ENCODE results near the gene TYMP.

TYMP gene, protein sequence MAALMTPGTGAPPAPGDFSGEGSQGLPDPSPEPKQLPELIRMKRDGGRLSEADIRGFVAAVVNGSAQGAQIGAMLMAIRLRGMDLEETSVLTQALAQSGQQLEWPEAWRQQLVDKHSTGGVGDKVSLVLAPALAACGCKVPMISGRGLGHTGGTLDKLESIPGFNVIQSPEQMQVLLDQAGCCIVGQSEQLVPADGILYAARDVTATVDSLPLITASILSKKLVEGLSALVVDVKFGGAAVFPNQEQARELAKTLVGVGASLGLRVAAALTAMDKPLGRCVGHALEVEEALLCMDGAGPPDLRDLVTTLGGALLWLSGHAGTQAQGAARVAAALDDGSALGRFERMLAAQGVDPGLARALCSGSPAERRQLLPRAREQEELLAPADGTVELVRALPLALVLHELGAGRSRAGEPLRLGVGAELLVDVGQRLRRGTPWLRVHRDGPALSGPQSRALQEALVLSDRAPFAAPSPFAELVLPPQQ

DNA sequence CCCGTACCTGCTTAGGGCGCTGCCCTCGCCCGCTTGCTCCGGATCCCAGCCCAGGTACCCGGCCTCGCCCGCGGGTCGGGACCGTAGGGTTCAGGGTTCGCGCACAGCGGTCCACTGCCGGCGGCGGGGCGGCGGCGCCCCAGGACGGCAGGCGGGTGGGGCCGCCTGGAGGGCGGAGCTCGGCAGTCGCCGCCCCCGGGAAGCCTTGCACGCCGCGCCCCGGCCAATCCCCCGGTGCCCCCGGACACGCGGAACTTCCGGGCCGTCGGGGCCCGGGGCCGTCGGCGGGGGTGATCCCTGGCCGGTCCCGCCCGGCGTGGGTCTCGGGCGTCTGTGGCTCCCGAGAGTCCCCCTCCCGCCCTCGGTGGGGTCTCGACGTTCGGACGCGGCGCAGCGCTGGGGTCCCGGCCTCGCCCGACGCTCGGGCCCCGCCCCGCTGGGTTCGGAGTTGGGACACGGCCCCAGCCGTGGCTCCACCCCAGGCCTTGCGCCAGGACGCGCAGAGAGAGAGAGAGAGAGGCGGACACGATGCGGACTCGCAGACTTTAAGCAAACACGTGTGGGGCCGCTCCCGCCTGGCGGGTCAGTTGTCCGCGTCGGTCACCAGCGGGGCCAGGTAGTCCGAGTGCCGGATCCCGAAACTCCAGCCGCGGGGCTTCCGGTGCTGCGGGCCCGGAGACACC lies at the start of gene TYMP:
Gene TYMP, minus strand, starts transcription at position 116 of the 683 bp plus-strand sequence. CDS start 303 bp downstream, outside the sequence.
- DNase-seq = no peak

DNA sequence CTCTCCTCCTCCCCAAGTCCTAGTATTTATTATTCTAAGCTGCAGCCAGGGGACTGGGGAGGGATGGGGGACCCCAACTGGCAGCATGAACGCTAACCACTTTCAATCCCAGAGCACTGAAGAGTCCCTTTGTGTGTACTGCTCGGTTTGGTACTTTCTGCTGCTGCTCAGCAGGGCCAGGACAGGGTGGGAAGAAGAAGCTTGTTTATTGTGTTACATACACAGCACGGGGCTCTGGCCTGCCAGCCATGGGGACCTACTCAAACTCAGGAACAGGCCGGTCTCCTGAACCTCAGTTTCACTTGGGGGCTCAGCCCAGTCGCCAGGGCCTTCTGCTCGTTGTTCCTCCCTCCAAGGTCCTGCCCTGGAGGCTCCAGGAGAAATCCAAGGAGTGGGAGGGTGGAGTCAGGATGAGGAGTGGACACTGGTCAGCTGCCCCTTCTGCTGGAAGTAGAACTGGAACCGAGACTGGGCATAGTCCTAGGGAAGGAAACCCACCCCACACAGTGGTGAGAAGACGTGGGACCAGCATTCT lies 49.0 kb upstream of the TYMP start:
- no peak for DNase-seq

DNA sequence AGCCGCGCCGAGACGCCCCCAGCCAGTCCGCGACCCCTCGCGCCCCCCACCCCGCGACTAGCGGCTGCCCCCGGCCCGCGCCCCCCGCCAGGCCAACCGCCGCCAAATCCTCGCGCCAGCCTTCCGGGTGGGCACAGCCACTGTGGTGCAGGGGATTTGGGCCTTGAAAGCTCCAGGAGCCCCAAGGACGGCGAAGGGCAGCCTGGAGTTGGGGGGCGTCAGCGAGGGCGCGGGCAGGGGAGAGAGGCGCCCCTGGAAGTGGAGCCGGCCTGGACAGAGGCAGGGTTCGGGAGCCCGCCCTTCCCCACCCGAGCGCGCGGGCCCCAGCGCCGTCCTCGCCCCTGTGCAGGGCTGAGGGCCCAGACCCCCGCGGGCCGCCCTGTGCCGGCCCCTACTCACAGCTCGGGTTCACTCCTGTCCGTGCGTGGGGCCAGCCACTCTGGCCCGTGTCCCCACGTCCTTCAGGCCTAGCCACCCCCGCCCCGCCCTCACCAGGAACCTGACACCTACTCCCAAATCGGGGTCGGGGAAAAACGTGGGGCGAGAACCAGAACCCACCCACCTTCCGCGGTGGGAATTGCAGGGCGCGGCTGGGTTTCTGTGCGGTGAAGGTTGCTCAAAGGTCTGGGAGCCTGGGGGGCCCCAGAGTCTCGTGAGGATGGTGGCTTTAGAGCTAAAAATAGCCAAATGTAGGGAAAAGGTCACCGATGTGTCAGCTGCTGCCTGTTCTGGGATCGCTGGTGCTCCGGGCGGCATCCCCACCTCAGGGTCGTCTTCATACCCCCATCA lies 48.4 kb upstream of the TYMP start, which contains the start of gene CPT1B:
Gene CPT1B, minus strand, starts transcription at position 441 of the 789 bp plus-strand sequence. CDS start 512 bp downstream, outside the sequence.
- no peak for DNase-seq

DNA sequence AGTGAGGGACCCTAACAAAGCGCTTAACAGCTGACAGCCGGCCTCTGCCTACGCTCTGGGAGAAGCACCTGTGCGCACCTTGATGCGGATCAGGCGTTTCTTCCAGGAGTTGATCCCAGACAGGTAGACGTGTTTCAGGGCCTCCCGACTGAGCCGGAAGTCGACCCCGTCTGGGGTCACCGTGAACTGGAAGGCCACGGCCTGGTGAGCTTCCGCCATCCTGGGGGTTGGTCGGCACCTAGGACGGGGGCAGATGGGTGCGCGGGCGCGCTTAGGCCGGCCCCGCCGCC lies 47.8 kb upstream of the TYMP start:
- DNase-seq = no peak

DNA sequence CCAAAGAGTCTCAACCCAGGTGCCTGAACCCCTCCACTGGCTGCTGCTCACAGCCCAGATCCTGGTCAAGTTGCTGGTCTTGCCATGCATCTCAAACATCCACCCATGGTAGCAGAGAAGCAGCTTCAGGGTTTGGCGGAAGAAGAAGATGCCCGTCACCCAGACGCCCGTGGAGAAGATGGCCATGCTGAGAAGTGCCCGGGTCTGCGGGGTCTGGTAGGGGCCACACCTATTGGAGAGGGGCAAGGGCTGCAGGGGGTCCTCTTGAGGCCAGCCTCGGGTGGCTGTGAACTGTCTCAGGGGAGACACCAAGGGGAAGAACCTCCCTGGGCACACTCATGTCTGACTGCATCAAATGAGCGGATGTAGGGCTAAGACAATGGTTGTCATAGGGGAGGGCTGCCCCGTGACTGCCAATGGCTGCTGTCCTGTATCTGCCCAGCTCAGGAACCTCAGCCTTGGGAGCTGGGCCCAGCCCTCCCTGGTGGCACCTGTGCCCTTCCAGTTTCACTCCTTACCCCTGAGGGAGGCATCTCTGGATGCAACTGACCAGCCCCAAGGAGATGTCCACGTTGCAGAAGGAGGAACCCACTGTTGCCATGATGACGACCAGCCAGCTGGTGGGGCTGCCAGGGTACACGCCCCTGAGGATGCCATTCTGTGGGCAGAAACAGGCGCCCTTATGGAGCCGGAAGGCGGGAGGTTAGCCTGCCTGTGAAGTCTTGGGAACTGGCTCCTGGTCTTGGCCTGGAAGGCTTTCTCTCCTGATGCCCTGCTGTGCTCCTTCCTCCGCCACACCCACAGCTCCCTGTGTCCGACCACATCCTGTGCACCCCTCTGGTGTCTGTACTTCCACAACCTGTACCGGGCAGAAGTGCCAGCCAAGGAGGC lies 47.2 kb upstream of the TYMP start:
- DNase-seq = no peak

DNA sequence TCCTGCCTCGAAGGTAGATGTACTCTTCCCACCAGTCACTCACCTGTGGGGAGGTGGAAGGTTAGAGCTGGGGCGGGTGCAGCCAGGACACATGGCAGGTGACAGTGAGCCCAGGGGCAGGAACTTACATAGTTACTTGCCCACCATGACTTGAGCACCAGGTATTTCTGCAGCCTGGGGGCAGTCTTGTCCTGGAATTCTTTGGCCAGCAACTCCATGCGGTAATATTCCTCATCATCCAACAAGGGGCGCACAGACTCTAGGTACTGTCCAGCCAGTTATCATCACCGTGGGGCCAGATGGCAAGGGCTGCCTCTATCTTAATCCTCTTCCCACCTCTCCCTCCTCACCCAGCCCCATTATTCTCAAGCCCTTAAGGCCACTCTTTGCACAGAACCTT lies 46.3 kb upstream of the TYMP start:
- no peak for DNase-seq

DNA sequence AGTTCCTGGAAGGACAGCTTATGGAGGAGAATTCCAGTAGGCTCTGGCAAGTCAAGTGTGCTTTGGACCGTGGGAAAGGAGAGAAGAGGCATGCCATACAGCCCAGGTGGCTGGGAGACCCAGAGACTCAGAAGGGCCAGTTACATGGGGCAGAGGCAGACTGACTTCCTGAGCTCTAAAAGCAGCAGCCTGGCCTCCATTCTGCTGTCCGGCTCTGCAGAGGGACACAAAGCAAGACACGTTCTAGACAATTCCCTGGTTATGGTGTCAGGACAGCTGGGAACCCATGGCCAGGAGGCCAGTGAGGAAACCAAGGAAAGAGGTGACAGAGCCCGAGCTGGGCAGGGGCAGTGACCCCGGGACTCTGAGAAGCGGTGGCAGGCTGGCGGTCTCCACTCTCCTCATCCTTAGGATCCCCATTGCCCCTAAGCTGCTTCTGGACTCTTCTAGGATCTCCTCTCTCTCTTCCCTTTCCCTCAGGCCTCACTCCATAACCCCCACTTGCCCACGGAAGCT lies 45.7 kb upstream of the TYMP start:
- no peak for DNase-seq

DNA sequence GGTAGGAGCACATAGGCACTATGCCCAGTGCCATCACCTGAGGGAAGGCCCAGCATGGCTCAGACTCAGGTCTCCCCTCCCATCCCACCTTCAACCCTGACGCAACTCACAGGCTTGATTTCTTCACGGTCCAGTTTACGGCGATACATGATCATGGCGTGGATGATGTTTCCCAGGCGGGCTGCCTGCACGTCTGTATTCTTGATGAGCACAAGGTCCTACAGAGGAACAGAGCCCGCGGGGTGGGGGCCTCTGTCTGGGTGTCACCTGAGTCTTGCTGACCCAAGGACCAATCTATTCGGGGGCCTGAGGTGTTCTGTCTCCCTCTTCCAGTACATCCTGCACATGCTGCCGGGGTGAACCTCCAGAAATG lies 44.6 kb upstream of the TYMP start:
- DNase-seq = no peak

DNA sequence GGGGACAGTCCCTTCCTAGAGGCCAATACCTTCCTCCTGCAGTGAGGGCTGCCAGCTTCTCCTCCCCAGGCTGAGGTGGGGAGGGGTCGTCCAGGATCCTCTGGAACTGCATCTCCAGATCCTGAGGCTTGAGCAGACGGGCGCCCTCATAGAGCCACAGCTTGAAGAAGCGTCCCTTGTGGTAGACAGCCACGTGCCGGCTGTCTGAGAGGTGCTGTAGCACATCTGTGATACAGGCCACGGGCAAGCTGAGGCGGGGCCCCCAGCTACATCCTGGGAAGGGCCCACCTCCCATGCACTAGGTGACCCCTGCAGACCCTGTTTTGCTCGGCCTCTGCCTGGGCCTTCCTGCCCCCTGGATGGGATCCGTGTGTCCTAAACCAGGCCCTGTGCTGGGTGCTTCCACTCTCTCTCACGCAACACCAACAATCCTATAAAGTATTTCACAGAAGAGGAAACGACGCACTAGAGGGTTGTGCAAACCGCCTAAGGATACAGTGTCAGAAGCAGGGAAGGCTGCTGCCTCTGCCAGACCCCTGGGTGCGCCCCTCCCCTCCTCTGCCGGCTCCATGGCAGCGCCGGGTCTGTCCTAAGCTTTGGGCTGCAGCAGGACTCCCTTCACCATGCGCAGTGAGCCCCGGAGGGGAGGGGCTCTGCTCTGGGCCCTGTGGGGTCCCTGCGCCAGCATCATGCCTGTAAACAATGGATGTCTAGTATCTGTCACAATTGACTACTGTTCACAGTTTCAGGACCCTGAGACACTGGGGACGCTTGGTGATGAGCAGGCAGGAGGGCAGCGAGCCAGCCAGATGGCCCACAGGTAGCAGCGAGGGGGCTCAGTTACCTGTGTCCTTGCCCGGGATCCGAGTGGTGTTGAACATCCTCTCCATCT lies 43.9 kb upstream of the TYMP start:
- no peak for DNase-seq

DNA sequence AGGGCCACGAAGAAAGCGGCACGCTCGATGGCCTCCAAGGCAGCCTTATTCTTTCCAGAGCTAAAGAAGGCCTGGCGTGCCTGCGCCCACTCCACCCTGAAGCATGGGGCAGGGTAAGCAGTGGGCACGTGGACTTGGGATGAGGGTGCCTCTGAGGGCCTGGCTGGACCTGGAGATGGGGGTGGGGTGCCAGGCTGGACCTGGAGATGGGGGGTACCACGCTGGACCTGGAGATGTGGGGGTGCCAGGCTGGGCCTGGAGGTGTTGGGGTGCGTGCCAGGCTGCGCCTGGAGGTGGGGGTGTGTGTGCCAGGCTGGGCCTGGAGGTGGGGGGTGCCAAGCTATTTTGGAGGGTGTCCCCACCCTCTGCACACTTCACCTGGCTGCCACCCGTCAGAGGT lies 43.2 kb upstream of the TYMP start:
- DNase-seq = no peak

DNA sequence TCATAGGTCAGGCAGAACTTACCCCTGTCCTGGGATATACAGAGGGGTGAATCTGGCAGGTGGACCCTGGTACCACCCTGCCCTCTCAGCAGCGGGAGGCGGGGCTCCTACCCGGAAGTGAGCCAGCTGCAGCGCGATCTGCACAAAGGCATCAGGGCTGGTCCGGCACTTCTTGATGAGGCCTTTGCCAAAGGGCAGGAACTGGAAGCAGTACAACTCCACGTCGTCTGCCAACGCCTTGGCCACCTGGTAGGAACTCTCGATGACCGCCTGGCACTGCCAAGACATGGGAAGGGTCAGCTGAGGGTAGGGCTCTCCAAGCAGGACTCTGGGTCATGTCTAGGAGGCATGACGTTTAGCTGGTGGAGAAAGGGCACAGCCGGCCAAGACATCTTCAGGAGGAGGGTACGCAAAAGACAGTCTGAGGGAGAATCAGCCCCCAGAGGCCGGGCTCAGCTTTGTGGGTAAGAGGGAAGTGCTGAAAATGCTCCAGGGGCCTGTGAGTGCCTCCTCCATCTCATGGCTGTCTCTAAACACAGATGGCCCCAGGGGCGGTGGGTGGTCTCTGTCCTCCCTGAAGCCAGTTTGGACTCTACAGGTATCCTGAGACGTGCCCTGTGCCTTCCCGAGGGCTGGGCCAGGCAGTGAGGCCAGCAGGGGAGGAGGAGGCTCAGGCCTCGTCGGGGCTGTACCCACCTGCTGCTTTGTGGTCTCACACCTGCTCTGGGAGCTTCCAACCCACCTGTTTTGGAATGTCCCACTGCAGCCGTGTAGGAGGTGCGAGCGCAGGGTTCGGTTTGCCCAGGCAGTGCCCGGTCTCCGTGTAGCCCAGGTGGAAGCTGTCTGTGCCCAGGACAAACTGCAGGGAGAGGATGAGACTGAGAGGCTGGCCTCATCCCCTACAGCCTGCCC lies 41.7 kb upstream of the TYMP start:
- DNase-seq = no peak

DNA sequence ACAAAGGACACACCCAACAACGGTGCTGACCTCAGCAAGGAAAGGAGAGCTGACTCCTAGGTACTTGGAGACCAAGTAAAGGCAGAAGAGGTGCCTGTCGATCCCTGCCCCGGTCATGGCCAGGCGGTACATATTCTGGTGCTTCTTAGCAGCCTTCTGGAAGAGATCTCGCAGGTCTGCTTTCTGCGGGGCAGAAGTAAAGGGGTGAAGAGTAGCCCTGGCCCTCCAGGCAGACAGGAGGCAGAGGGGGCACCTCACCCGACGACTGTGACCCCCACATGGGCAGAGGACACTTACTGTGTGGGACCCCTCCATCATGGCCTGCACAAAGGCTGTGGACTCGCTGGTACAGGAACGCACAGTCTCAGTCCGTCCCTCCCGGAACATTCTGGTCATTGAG lies 41.0 kb upstream of the TYMP start:
- DNase-seq = no peak

DNA sequence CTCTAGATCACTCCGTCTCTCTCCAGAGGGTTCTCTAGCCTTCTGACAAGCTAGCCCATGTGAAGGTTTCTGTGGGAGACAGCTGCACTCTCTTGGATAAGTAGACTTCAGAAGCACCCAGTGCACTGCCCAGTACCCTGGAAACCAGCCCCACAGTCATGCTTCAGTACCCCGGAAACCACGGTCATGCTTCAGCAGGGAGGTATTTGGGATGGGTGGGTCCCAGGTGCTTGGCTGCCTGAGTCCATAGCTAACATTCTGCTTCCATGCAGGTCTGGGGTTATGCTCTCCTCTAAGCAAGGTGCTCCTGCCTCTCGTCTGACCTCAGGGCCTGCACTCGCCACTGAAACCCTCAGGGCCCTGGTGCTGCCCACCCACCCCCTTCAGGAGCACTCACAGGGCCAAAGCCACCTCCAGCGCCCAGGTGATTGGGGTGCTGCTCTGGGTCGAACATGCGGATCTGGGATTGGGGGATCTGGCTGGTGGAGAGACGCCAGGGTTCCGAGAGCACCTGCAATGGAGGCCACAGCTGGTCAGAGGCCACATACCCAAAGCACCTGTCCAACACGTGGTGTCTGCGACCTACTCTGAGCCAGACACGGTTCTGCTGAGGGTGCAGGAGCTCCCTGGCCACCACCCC lies 40.2 kb upstream of the TYMP start:
- DNase-seq = no peak

DNA sequence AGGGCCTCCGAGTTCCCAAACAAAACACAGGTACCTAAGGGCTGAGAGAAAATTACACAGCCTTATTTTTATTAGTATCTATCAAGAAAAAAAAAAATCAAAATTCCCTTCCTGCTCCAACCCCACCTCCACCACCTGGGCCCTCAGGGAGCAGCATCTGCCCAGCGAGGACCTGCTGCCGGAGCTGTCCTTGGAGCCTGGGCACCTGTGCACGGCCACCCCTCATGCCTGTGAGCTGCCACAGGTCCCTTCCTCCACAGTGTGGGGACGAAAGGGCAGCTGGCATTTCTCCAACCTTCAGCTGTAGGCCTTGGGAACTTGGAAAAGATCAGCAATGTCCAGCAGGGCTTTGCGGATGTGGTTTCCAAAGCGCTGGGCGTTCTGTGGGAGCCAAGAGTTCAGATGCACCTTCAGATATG lies 39.2 kb upstream of the TYMP start:
- no peak for DNase-seq

DNA sequence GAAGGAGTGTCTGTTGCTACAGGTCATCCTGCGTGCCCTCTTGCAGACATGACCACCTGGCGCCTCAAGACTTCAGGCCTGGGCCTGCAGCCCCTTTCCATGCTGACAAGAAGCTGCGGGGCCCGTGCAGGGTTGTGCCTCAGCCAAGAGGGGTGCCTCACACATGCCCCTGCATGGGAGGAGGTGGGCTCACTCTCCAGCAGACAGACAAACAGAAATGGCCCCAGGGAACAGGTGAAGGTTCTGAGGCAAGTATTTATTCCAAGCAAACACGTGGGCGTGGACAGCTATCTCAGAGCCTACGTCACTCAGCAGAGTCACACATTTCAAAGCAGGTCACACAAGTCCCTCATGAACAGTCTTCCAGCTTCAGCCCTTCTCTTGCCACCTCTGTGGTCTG lies 38.8 kb upstream of the TYMP start:
- DNase-seq = no peak

DNA sequence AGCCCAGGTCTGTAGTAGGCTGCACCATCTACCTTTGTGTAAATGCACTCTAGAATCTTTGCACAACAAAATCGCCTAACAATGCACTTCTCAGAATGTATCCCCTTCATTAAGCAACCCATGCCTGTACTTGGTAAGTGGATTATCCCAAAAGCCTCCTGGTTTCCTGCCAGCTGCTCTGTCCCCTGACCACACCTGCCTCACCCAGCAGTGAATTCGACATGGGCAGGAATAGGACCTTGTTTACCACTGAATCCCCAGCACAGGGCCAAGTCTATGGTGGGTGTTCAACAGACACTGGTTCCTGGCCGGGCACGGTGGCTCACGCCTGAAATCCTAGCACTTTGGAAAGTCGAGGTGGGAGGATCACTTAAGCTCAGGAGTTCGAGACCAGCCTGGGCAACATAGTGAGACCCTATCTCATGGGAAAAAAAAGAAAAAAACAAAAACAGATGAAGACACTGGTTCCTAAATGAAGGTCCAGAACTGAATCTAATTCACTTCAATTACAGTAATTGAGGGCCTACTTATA lies 38.0 kb upstream of the TYMP start:
- DNase-seq = no peak

DNA sequence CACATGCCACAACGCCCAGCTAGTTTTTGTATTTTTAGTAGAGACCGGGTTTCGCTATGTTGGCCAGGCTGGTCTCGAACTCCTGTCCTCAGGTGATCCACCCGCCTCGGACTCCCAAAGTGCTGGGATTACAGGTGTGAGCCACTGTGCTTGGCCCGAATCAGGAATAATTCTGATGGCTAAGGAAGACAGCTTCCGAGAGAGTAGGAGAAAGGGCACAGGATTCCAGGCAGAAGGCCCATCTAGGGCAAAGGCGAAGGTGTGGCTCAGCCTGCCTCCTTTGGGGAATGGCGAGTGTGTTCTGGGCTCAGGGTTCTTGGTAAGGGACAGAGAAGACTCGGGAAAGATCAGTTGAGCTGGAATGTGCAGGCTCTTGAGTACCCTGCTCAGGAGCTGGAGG lies 34.5 kb upstream of the TYMP start:
- DNase-seq = no peak

DNA sequence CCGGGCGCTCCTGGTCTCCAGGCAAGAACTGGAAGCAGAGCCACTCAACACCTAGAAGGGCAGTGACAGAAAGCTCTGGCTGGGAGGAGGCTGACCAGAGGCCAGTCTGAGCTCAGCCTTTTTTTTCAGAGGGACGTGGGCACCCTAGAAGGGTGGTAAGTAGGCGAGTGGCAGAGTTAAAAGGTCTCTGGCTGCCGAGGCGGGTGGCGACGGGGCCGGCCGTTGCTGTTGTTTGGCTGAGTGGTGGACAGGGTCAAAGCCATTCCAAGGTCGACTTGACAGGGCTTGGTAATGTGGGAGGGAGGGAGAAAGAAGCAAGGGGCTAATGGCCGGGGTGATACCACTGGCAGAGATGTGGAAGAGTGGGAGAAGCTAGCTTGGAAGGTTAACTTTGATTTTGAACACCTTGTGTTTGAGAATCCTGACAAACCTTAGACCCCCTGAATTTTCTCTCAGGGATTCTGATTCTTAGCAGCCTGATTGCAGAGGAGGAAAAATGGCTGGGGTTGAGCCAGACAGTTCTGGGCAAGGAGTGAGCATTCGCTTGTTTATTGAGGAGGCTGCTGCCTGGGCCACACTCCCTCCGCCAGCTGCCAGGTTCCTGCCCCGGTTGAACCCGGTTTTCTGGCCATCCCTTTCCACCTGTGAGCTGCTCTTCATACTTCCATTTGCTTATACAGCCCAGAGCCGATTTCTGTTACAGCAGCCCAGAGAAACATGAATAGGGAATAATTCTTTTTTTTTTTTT lies 33.8 kb upstream of the TYMP start:
- no peak for DNase-seq
